NCI-H2196 treated with DMSO at 0.1 percent for 48 hours (cell line): ENCODE results near the gene PRDX2.
A peak's percentile ranks its signal among the peaks of the same experiment; 100 is the strongest.

ENCODE experiments used
- DNase-seq: peaks from one replicate; lab custom pipeline; 2025; ENCODE audit not compliant: unreplicated experiment; lab: John Stamatoyannopoulos, UW

Gene PRDX2

DNA sequence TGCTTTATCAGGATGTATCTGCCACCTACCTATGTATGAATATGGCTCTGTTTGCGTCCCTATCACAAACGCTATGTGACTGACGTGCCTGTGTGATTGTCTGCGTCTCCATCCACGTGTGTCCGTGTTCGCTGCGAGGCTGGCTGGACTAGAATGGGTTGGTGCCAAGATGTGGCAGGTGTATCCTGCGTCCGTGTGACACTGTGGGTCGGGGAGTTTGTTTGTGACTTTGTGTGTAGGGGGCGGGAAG, 19.5 kb downstream of the PRDX2 start:
- DNase-seq = no peak

DNA sequence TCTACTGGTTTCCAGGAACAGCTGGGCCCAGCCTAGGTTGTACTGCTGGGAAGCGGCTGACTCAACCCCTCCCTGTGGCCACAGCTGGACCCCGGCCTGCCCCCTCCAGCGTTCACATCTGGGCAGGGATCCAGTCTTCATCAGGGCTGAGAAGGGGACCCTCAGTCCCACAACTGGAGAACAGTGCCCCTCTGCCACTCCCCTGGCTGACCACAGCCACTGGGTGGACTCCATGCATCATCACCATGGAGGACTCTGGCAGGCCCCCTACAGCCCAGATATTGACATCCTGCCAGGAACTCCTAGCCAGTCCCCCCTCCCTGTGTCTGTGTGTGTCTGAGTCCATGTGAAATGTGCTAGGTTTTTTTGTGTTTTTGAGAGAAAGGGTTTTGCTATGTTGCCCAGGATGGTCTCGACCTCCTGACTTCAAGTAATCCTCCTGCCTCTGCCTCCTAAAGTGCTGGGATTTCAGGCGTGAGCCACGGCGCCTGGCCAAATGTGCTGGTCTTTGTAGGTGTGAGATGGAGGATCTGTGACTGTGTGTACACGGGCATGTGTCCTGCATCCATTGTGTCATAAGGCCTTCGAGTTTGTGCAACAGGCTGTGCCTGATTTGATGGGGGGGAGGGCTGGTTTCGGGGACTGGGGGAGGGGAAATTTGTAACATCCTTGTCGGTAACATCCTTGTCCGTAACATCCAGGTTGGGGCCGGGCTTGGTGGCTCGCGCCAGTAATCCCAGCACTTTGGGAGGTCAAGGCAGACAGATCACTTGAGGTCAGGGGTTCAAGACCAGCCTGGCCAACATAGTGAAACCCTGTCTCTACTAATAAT, 22.2 kb downstream of the PRDX2 start:
- DNase-seq = no peak

DNA sequence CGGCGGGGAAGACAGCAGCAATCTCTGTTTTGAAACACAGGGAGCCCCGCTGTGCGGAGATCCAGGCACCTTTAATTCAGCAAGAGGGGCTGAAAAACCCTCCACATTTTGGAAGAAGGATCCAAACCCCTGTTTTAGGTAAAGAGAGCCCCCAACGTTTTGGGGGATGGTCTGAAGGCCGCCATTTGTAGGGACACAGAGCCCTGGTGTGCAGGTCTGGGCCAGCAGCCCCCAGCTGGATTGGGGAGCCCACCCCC, 22.8 kb downstream of the PRDX2 start:
- DNase-seq = no peak

DNA sequence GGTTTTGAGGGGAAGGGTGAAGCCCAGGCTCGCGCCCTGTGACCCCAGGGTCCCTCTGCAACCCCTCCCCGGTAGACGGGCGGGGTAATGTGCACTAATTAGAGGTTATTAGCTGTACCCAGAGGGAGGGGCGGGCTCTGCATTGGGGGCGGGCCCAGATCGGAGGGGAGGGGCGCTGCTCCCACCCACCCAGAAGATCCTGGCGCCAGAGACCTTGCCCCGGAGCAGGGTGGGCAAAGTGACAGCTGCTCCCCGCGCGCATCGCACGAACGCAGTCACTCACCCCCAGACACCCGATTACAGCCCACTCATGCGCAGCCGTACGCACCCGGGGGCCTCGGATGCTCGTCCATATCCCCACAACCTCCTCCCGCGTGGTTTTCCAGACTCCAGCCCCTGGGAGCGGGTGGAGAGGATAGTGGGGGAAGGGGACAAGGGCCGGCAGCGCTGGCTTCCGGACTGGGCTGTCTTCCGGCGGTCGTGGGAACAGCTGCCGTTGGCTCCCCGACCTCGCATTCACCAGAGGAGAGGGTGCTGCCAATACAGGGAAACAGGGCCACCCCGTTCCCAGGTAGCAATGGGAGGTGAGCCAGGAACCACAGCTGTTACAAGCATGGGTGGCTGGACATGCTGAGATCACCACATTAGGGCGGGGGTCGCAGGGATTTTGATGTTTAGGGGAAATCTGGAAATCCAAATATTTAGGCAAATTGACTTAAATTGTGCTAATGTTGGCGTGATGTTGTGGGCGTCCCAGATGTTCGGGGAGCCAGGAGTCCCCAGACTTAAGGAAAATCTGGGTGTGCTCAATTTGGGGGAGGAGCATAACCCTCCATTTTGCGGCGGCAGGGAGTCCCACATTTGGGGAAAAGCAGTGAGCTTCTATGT, 23.3 kb downstream of the PRDX2 start:
- peak; percentile 68 for DNase-seq

DNA sequence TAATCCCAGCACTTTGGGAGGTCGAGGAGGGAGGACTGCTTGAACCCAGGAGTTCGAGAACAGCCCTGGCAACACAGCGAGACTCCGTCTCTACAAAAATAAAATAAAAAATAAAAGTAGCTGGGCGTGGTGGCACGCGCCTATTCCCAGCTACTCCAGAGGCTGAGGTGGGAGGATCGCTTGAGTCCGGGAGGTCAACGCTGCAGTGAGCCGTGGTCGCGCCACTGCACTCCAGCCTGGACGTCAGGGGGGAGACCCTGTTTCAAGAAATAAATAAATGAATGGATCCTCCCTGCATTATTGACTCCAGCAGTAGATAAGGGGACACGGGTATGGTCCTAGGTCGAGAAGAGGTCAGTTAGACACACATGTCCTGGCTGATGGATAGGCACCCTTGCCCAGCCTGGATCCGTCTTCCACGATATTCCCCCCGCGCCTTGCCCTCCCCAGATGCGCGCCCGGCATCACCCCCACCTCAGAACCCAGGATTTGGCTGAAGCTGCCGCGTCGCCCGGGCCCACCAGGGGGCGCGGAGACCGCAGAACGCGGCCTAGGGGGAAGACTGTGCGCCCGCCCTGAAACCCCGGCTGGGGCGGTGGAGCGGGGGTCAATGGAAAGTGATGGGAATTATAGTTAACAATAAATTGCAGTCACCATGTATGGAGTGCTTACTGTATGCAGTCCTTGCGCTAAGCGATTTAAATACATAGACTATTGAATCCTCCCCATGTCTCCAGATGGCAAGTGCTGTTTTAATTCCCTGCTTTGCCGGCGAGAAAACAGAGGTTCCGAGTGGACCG, 24.2 kb downstream of the PRDX2 start:
- peak; percentile 73 for DNase-seq

DNA sequence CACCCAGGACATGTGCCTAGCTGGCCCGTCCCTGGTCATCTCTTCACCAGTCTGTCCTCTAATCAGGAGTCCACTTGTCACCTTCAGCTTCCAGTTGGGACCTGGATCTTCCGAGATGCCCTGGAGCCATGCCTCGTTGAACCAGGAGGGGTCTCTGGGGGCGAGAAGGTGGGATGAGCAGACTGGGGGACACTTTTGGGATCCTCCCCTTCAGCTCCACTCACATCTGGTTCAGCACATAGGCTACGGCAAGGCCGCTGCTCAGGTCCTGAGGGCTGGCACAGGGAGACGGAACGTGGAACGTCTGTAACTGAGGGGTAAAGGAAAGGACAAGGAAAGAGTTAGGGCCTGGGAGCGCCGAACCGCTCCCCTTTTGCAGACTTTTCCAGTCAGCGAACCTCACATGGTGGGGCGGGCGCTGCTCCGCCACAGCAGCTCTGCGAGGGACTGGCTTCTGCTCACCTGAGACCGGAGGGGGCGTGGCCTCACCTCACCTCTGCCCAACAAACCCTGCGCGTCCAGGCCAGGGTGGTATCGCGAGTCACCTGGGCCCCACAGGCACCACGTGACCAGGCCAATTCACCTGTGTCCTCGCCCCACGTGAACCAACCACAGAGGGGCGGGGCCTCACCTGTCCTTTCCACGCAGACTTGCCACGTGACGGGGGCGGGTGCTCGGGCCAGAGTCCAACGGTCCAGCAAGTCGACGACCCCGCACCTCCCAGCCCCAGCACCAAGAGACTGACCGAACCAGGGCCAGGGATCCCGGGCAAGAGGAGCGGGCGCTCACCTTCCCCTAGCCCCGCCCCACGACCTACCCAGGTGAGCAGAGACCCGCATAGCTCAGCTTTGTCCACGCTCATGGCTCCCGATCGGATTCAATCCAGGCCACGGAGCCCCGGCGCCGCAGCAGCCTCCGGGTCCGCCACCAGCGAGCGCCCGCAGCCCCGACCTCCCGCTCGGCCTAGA, 26.7 kb downstream of the PRDX2 start, which contains the start of gene HOOK2:
HOOK2 (minus strand) TSS at position 965 of the 968 bp plus-strand sequence; CDS start at position 862, 103 bp downstream.
- DNase-seq = peak; percentile 92

DNA sequence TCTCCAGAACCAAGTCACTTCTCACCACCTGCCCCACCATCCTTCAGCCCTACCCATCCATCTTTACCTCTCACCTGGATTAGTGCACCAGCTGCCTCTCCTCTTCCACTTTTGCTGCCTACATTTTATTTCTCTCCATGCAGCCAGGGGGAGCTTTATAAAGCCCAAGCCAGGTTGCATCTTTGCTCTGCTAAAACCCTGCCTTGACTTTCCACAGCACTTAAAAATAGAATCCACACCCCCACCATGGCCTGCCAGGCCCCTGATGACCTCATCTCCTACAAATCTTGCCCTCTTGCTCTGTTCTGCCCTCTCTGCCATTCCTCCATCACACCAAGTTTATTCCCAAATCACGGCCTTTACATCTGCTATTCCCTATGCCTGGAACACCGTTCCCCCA, 28.0 kb downstream of the PRDX2 start:
- DNase-seq = no peak

DNA sequence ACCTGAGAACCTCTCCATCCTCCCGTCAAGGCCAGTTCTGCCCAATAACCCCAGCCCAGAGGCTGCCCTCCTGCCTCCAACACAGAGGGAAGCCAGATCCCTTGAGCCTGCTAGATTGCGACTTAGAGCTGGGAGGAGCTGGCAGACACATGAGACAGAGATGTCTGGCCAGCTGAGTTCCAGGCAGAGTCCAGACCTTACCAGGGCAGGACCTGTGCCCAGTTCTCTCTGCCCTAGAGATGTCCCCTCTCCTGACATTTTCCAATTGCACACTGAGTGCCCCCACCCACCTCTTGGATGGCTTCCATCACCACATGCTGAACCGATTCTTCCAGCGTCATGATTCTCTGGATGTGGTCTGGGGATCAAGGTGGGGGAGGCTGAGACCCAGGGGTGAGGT, 29.3 kb downstream of the PRDX2 start:
- DNase-seq = no peak

DNA sequence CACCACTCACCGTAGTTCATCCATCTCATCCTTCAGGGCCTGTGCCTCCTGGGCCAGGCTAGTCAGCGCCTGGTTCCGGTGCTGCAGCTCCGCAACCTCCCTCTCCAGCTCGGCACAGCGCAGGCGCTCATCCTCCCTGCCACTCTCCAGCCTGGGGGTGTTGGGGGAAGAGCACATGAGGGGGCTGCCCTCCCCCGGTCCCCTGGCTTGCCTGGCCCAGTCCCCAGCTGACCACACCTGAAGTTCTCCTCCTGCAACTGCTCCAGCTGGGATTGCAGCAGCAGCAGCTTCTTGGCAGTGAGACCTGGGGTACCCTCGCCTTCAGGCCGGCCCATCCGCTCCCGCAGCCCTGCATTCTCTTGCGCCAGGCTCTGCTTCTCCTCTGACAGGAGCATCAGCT, 30.7 kb downstream of the PRDX2 start:
- DNase-seq = no peak

DNA sequence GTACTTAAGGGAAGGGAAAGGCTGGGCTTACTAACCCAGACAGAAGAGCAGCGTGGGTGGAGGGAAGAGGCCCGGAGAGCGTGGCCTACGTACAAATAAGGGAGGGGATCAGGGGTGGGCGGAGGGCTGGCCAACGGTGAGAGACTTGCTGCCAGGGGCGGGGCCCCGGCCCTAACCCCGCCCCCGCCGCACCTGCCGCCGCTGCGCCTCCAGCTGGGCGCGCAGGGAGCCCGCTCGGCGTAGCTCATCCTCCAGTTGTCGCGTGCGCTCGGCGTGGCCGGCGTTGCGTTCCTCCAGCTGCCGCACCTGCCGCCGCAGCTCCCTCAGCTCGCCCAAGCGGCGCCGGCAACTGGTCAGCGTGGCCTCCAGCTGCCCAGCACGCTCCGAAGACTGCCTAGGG, 31.9 kb downstream of the PRDX2 start:
- no peak for DNase-seq

DNA sequence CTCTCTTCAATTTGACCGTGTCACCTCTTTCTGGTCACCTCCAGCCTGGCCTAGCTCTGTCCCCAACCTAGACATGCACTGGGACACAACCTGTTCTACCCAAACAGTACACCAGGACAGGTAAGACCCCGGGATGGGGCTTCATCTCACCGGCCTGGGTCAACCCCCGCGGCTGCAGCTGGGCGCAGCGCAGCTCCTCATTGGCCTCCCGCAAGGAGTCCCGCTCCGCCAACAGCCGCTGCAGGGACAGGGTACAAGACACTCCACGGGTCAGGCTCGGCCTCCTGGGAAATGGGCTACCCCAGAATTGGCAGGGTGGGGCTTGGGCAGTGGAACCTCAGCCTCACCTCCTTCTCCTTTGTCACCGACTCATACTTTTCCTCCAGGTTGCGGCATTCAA, 33.9 kb downstream of the PRDX2 start:
- DNase-seq = no peak

DNA sequence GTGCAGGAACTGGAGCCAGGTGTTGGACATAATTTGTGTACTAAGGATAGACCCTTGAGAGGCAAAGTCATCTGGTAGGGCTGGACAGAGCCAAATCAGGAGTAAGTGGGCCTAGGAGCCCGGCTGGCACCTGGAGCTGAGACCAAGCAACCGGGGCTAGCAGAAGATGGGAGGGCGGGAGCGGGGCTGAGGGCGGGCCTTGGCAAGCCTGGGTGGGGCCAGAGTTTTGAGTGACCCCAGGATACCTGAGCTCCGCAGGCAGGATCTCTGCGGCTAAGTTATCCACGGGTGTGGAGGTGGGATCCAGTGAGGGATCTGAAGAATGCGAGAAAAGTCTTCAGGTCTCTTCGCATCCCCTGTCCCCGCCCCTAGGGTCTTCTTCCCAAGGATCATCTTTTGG, 34.5 kb downstream of the PRDX2 start:
- no peak for DNase-seq

DNA sequence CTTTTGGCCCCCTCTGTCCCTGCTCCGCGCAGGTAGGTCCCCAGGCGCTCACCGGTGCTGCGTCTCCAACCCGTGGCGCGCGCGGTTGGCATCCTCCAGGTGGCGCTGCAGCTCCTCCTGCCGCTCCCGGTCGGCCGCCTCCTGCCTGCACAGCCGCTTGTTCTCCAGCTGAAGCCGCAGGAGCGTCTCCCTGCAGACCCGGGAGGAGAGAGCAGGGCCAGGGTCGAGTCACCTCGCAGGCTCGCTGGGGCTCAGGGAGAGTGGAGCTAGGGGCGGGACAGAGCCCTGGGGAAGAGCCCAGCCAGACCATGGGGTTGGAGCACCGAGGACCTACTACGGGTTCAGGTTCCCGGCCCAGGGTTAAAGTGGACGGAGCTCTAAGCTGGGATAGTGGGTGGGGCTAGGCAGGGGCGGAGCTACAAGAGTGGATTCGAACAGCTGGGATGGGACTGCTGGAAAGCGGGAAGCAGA, 35.5 kb downstream of the PRDX2 start:
- no peak for DNase-seq

DNA sequence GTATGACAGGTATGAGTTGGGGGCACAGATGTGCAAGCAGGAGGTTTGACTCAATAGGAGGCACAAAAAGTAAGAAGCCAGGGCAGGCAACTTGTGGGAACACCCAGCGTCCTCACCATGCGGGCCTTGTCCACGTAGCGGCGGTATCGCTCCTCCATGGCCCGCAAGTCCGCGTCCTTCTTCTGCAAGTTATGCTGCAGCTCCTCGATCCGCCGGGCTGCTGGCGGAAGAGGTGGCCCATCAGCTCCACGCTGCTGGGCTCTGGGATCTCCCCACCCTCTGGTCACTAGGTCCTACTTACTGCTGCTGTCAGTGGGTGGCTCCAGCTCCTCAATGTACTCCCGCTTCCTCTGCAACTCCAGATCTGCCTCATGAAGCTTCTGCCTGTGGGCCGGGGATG, 36.9 kb downstream of the PRDX2 start:
- DNase-seq = no peak

DNA sequence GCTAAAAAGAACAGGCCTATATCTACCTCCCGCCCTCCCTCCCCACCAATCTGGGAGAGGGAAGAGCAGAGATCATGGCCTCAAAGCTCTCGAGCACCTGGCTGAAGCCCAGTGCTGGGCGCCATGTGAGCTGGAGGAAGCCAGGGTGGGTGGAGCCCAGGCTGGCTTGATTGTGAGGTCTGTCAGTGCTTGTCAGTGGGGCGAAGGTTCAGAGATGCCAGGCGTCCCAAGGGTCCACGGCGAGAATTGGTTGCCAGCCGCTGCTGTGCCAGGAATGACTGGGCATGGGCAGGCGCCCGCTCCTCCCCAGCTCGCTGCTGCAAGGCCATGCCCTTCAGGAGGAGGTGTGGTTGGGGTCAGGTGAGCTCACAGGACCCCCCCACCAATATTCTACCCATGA, 38.5 kb downstream of the PRDX2 start:
- no peak for DNase-seq

DNA sequence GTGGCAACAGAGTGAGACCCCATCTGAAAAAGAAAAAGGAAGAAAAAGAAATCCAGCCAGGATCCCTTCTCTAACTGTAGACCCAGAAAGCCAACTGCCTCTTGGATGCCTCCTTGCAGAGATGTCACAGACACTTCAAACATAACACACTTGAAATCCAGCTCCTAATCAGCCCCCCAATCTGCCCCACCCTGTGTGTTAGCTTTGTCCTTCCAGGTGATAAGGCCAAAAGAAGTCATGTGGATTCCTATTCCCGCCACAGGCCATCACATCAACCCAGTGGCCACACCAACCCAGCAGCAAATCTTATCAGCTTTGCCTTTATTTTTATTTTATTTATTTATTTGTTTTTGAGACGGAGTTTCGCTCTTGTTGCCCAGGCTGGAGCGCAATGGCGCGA, 41.9 kb downstream of the PRDX2 start:
- no peak for DNase-seq

DNA sequence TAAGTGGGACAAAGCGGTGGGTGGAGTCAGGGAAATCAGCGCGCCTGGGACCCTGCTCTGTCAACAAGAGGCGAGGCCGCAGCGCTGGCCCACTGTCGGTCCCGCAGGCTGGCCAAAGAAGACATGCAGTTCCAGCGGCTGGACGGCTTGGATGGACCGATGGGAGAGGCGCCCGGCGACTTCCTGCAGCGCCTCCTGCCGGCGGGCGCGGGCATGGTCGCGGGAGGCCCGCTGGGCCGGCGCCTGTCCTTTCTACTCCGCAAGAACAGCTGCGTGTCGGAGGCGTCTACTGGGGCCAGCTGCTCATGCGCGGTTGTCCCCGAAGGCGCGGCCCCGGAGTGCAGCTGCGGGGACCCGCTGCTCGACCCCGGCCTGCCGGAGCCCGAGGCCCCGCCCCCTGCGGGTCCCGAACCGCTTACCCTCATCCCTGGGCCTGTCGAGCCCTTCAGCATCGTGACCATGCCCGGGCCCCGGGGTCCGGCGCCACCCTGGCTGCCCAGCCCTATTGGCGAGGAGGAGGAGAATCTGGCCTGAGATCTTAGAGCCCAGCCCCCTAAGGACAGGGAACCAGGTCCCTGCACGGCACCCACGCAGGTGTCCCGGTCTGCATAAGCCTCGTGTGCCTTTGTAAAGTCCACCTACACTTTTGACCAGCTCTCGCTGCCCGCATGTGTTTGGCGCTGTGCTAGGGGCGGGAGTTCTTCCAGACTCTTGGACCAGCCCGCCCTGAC, 43.9 kb downstream of the PRDX2 start:
- DNase-seq = peak; percentile 69

DNA sequence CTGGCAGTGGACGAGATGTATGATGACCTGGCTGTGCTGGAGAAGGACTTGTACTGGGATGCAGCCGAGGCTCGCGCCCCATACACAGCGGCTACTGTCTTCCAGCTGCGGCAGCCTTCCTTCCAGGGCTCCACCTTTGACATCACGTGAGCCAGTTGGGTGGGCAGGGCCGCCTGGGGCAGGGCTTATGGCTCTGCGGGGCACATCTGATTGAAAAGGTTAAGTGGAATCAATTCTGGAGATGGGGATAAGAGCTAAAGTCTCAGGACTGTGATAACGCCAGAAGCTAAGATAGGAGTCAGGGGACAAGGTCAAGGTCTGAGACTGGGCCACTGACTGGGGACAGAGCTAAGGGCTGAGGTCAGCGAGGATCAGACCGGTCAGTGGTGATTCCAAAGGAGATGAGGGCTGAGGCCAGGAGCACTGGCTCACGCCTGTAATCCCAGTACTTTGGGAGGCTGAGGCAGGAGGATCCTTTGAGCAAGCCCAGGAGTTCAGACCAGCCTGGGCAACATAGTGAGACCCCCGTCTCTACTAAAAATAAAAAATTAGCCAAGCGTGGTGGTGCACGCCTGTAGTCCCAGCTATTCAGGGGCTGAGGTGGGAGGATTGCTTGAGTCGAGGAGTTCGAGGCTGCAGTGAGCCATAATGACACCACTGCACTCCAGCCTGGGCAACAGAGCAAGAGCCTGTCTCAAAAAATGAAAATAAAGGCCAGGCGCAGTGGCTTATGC, 45.3 kb downstream of the PRDX2 start:
- no peak for DNase-seq

DNA sequence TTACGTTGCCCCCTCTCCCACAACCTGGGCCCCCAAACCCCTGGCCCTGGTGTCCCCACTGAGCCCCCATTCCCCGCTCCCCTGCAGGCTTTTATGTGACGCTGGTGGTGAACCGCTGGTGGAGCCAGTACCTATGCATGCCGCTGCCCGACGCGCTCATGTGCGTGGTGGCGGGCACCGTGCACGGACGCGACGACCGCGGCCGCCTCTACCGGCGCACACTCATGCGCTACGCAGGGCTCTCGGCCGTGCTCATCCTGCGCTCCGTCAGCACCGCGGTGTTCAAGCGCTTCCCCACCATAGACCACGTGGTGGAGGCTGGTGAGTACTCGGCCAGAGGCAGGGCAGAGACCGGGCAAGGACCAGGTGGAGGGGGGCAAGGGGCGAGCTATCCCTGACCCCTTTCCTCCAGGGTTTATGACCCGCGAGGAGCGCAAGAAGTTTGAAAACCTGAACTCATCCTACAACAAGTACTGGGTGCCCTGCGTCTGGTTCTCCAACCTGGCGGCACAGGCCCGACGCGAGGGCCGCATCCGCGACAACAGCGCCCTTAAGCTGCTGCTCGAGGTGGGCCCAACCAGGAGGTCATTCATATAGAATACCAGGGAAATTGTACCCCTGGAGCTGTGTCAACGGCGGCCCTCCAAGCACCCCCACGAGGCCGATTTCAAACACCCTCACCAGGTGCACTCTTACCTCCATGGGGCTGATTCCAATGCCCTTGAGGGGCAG, 47.0 kb downstream of the PRDX2 start:
- DNase-seq = no peak
